HUES48 (cell line): ENCODE data around the gene COL25A1.

Experiments
- H3K27ac ChIP-seq: one replicate; pipeline ENCODE4 v1.7.0; 2013; ENCODE audit warnings: low read depth, low read length, inconsistent platforms
- H3K27me3 ChIP-seq: 2 replicates; pipeline ENCODE4 v1.6.1; 2013; ENCODE audit warnings: mild to moderate bottlenecking, low read length; ENCODE audit not compliant: control insufficient read depth, insufficient read depth
- H3K36me3 ChIP-seq: 2 replicates; pipeline ENCODE4 v1.6.1; 2013; ENCODE audit warnings: low read length; ENCODE audit not compliant: control insufficient read depth, insufficient read depth
- H3K4me1 ChIP-seq: 2 replicates; pipeline ENCODE4 v1.6.1; 2013; ENCODE audit warnings: mild to moderate bottlenecking, low read length; ENCODE audit not compliant: control insufficient read depth, insufficient read depth
- H3K4me3 ChIP-seq: 2 replicates; pipeline ENCODE4 v1.5.1; 2013; ENCODE audit warnings: mild to moderate bottlenecking, low read depth, low read length
- H3K9ac ChIP-seq: 2 replicates; pipeline ENCODE4 v1.6.1; 2013; ENCODE audit warnings: mild to moderate bottlenecking, low read depth, low read length, moderate library complexity
- H3K9me3 ChIP-seq: 2 replicates; pipeline ENCODE4 v1.6.1; 2013; ENCODE audit warnings: low read length; ENCODE audit not compliant: control insufficient read depth, insufficient read depth

Gene COL25A1

GRCh38 chr4:109012286-109012880, 290.1 kb downstream of the COL25A1 start:
- no peak overlapping the region for H3K27ac ChIP-seq
- peaks cover 11% of the 10 kb centered on the region for H3K4me1 ChIP-seq
- no peak overlapping the region for H3K4me3 ChIP-seq
- no peaks in the 10 kb centered on the region for H3K27me3 ChIP-seq
- no peaks in the 10 kb centered on the region for H3K36me3 ChIP-seq
- H3K9ac ChIP-seq: no peak overlapping the region
- H3K9me3 ChIP-seq: no peaks in the 10 kb centered on the region

GRCh38 chr4:109011241-109012026, 291.0 kb downstream of the COL25A1 start:
- no peaks in the 10 kb centered on the region for H3K27me3 ChIP-seq
- no peaks in the 10 kb centered on the region for H3K9me3 ChIP-seq
- H3K4me3 ChIP-seq: no peak overlapping the region
- H3K4me1 ChIP-seq: peaks cover 13% of the 10 kb centered on the region
- no peak overlapping the region for H3K9ac ChIP-seq
- H3K27ac ChIP-seq: no peak overlapping the region
- H3K36me3 ChIP-seq: no peaks in the 10 kb centered on the region

- no peak overlapping the region for H3K4me3 ChIP-seq
- H3K27me3 ChIP-seq: no peaks in the 10 kb centered on the region
- H3K27ac ChIP-seq: no peak overlapping the region
- no peak overlapping the region for H3K9ac ChIP-seq
- H3K36me3 ChIP-seq: no peaks in the 10 kb centered on the region
- H3K9me3 ChIP-seq: no peaks in the 10 kb centered on the region
- H3K4me1 ChIP-seq: peaks cover 15% of the 10 kb centered on the region
Observed at GRCh38 chr4:109010521-109010920, 291.9 kb downstream of the COL25A1 start.

GRCh38 chr4:109009909-109010308, 292.5 kb downstream of the COL25A1 start:
- no peaks in the 10 kb centered on the region for H3K36me3 ChIP-seq
- peaks cover 21% of the 10 kb centered on the region for H3K4me1 ChIP-seq

GRCh38 chr4:109007976-109008375, 294.5 kb downstream of the COL25A1 start:
- H3K9ac ChIP-seq: no peak overlapping the region
- H3K27ac ChIP-seq: no peak overlapping the region
- H3K36me3 ChIP-seq: no peaks in the 10 kb centered on the region
- no peak overlapping the region for H3K4me3 ChIP-seq
- no peaks in the 10 kb centered on the region for H3K9me3 ChIP-seq
- H3K4me1 ChIP-seq: peaks cover 32% of the 10 kb centered on the region
- no peaks in the 10 kb centered on the region for H3K27me3 ChIP-seq

More at GRCh38 chr4:109009909-109010308, 292.5 kb downstream of the COL25A1 start:
- no peaks in the 10 kb centered on the region for H3K9me3 ChIP-seq
- no peak overlapping the region for H3K4me3 ChIP-seq
- no peak overlapping the region for H3K9ac ChIP-seq
- no peak overlapping the region for H3K27ac ChIP-seq
- no peaks in the 10 kb centered on the region for H3K27me3 ChIP-seq

DNA sequence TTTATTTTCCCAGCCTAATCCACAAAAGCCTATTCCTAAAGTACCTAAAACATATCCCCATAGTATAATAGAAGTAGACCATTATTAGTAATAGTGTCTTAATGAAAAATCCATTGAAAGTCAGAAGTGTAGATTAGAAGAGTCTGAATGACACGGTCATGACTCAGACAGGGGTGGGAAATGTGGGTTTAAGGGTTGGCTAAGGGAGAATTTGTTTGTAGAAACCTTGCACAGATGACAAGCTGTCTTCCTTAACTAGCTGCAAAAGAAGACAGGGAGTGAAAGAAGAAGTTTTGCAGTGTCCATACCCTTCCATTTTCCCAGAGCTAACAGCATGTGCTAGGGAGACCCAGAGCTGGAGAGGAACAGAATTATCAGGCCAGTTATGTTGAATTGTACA, 296.9 kb downstream of the COL25A1 start:
- H3K4me3 ChIP-seq: no peak overlapping the region
- no peaks in the 10 kb centered on the region for H3K36me3 ChIP-seq
- H3K27ac ChIP-seq: no peak overlapping the region
- peaks cover 32% of the 10 kb centered on the region for H3K4me1 ChIP-seq
- H3K27me3 ChIP-seq: no peaks in the 10 kb centered on the region
- no peaks in the 10 kb centered on the region for H3K9me3 ChIP-seq
- no peak overlapping the region for H3K9ac ChIP-seq

GRCh38 chr4:109004418-109004817, 298.0 kb downstream of the COL25A1 start:
- peaks cover 32% of the 10 kb centered on the region for H3K4me1 ChIP-seq
- no peaks in the 10 kb centered on the region for H3K27me3 ChIP-seq
- H3K27ac ChIP-seq: no peak overlapping the region
- no peaks in the 10 kb centered on the region for H3K36me3 ChIP-seq
- no peak overlapping the region for H3K9ac ChIP-seq
- H3K4me3 ChIP-seq: no peak overlapping the region
- H3K9me3 ChIP-seq: no peaks in the 10 kb centered on the region

GRCh38 chr4:109003964-109004363, 298.5 kb downstream of the COL25A1 start:
- Histone ChIP-seq H3K9me3 (no peaks in the 10 kb centered on the region), H3K27me3 (no peaks in the 10 kb centered on the region), H3K9ac (no peak overlapping the region), H3K4me3 (no peak overlapping the region), H3K4me1 (peaks cover 32% of the 10 kb centered on the region), H3K36me3 (no peaks in the 10 kb centered on the region), H3K27ac (no peak overlapping the region)

- Histone ChIP-seq H3K9ac (no peak overlapping the region), H3K27me3 (no peaks in the 10 kb centered on the region), H3K4me1 (no peaks in the 10 kb centered on the region), H3K9me3 (no peaks in the 10 kb centered on the region), H3K27ac (no peak overlapping the region), H3K36me3 (no peaks in the 10 kb centered on the region), H3K4me3 (no peak overlapping the region)
Observed at GRCh38 chr4:108991551-108992328, 310.7 kb downstream of the COL25A1 start.

DNA sequence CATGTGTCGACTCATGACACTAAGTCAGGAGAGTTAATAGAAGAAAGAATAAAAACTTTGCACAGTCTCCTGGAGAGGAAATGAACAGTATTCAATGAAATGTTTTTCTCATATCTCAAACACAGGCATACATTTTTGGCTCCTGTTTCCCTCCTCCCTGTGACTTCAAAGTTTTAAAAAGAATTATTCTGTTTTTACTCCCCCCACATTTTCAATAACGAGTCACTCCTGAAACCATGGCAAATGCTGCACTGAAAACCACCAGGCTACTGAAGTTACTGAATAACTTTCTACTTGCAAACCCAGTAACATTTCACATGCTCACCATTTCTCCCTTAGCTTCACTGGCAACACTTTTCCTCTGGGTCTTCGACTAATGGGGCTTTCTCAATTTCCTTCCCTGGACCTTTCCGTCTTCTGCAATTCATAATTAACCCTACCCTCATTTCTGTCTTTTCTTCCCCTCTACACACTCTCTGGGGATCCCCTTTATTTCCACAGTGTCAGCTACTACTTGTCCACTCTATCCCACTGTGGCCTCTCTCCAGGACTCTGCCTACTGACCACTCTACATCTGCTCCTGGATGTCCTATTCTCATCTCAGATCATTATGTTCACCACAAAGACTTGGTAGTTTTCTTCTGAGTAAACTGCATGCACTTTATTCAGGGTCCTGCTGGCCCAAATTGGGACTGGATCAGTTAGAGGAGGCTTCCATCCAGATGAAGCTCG, 313.8 kb downstream of the COL25A1 start:
- Histone ChIP-seq H3K9me3 (no peaks in the 10 kb centered on the region), H3K4me3 (no peak overlapping the region), H3K27ac (no peak overlapping the region), H3K27me3 (no peaks in the 10 kb centered on the region), H3K9ac (no peak overlapping the region), H3K4me1 (no peaks in the 10 kb centered on the region), H3K36me3 (no peaks in the 10 kb centered on the region)
